Thyroid gland (tissue), 4 donors: ENCODE data around the gene PRR13.
"Not testable (repeated sequence)": the region's sequence is repeated elsewhere in the genome, so short reads cannot be mapped to it uniquely, and the experiment has no call there.

ENCODE experiments used
- CTCF ChIP-seq, 6 experiments: fragments of 200-600 bp in 3 of 6; fragments of 450-650 bp in 3 of 6; sonication (generic) in 3 of 6; IDR thresholded peaks; one replicate each; pipeline ENCODE4 v1.5.1; 2016 to 2019; ENCODE audit warnings: antibody characterized with exemption in 6 of 6, mild to moderate bottlenecking in 2 of 6, inconsistent platforms in 1 of 6, moderate library complexity in 1 of 6
- POLR2A ChIP-seq, 2 donors: fragments of 450-650 bp; IDR thresholded peaks; one replicate each; pipeline ENCODE4 v1.6.1; 2017; ENCODE audit warnings: antibody characterized with exemption in 2 of 2, mild to moderate bottlenecking in 2 of 2, moderate library complexity in 1 of 2

- TF ChIP-seq CTCF, POLR2A (IDR thresholded peaks at IDR 0.05): not testable (repeated sequence)
Observed at GRCh38 chr12:53439582-53439981, 2.0 kb upstream of the PRR13 start.
